Endothelial cell of umbilical vein (primary cell): ENCODE data around the gene LKAAEAR1. TPM values are rescaled to one million over a fixed set of nuclear protein-coding genes. Genes with fewer than 3 reads are reported as not detected.

ENCODE experiments used
- BruUV-seq: library from RNA; stranded (reverse); fragments of 400-500 nt; replicated peaks from 2 replicates; lab custom pipeline; 2021; lab: Mats Ljungman, UMichigan
- CTCF ChIA-PET: fragments of 300-600, 350-600 bp; sonication (Branson Sonifier 250); formaldehyde crosslinking; loops from one replicate; lab custom pipeline; 2021; ENCODE audit warnings: antibody characterized with exemption, inconsistent platforms; lab: Charles Lee
- POLR2A ChIA-PET: fragments of 300-600, 350-600 bp; sonication (Branson Sonifier 250); formaldehyde crosslinking; loops from one replicate; lab custom pipeline; 2021; ENCODE audit warnings: antibody characterized with exemption, inconsistent platforms; lab: Charles Lee
- DNase-seq: peaks from one replicate; pipeline ENCODE4 v3.0.0-alpha.2; 2011; ENCODE audit warnings: low read depth, low spot score
- FAIRE-seq: peaks from 2 replicates; lab custom pipeline; 2011; peaks lifted over from hg19 to GRCh38; lab: Jason Lieb, UNC
- H2AFZ ChIP-seq: 2 replicates; pipeline ENCODE4 v1.6.0; 2012; ENCODE audit warnings: low read depth, low read length, control low read depth, inconsistent platforms
- H3K27ac ChIP-seq: 2 replicates; pipeline ENCODE4 v1.5.1; 2011; ENCODE audit warnings: low read depth, mild to moderate bottlenecking, control low read depth, low read length, moderate library complexity; ENCODE audit not compliant: insufficient read depth
- H3K27me3 ChIP-seq, 2 experiments: 2 replicates each; pipeline versions ENCODE4 v1.6.0 to v1.6.1; 2011; ENCODE audit warnings: low read length in 2 of 2, mixed read lengths in 1 of 2; ENCODE audit not compliant: control insufficient read depth in 2 of 2, insufficient read depth in 2 of 2
- H3K36me3 ChIP-seq, 2 experiments: 2 replicates in 1 of 2; 3 replicates in 1 of 2; pipeline ENCODE4 v1.5.1; 2011; ENCODE audit warnings: low read length in 2 of 2, mild to moderate bottlenecking in 1 of 2, moderate library complexity in 1 of 2; ENCODE audit not compliant: control insufficient read depth in 2 of 2, insufficient read depth in 2 of 2; ENCODE audit errors: extremely low read depth in 1 of 2
- H3K4me1 ChIP-seq: 3 replicates; pipeline ENCODE4 v1.5.1; 2011; ENCODE audit warnings: mild to moderate bottlenecking, low read length; ENCODE audit not compliant: control insufficient read depth, insufficient read depth; ENCODE audit errors: extremely low read depth
- H3K4me2 ChIP-seq: 2 replicates; pipeline ENCODE4 v1.6.1; 2011; ENCODE audit warnings: low read length, control low read depth, mixed read lengths; ENCODE audit not compliant: insufficient read depth
- H3K4me3 ChIP-seq, 3 experiments: fragments of 200-600 bp in 1 of 3; sonication (generic), shearing (Covaris generic) in 1 of 3; replicated peaks in 1 of 3; 2 replicates each; pipeline ENCODE4 v1.5.1; 2011 to 2016; ENCODE audit warnings: control low read depth in 3 of 3, low read length in 3 of 3, mild to moderate bottlenecking in 2 of 3, inconsistent platforms in 1 of 3, low read depth in 1 of 3, moderate library complexity in 1 of 3; ENCODE audit not compliant: insufficient read depth in 1 of 3
- H3K79me2 ChIP-seq: 2 replicates; pipeline ENCODE4 v1.6.0; 2012; ENCODE audit warnings: low read length, inconsistent platforms; ENCODE audit not compliant: control insufficient read depth, insufficient read depth
- H3K9ac ChIP-seq: replicated peaks from 2 replicates; pipeline ENCODE3; 2011; ENCODE audit warnings: low read length, control low read depth; ENCODE audit not compliant: insufficient read depth; ENCODE audit errors: extremely low read depth
- H3K9me1 ChIP-seq: replicated peaks from 3 replicates; pipeline ENCODE4 v1.6.0; 2011; ENCODE audit warnings: mild to moderate bottlenecking, low read length; ENCODE audit not compliant: control insufficient read depth, insufficient read depth; ENCODE audit errors: extremely low read depth
- H3K9me3 ChIP-seq: replicated peaks from 2 replicates; pipeline ENCODE4 v1.5.1; 2012; ENCODE audit warnings: low read length, inconsistent platforms; ENCODE audit not compliant: control insufficient read depth, insufficient read depth
- H4K20me1 ChIP-seq: replicated peaks from 2 replicates; pipeline ENCODE3; 2011; ENCODE audit warnings: mild to moderate bottlenecking, low read length; ENCODE audit not compliant: control insufficient read depth, insufficient read depth; ENCODE audit errors: extremely low read depth
- CTCF ChIP-seq, 2 donors: IDR thresholded peaks; 1 replicate in 1 of 2; 2 replicates in 1 of 2; pipeline ENCODE4 v1.5.1; 2011; ENCODE audit warnings: low read length in 2 of 2, mild to moderate bottlenecking in 2 of 2, moderate library complexity in 2 of 2, control low read depth in 1 of 2, inconsistent platforms in 1 of 2, low read depth in 1 of 2; ENCODE audit not compliant: insufficient read depth in 1 of 2; ENCODE audit errors: extremely low read depth in 1 of 2
- EZH2 ChIP-seq: IDR thresholded peaks from 2 replicates; pipeline ENCODE4 v1.6.1; 2012; ENCODE audit warnings: borderline replicate concordance, low read depth, mild to moderate bottlenecking, moderate library complexity, low read length, inconsistent platforms; ENCODE audit not compliant: severe bottlenecking
- FOS ChIP-seq: IDR thresholded peaks from 2 replicates; pipeline ENCODE4 v1.6.1; 2011; ENCODE audit warnings: mild to moderate bottlenecking, low read length, moderate library complexity, borderline replicate concordance; ENCODE audit not compliant: insufficient read depth
- GATA2 ChIP-seq: IDR thresholded peaks from 2 replicates; pipeline ENCODE4 v1.7.0; 2011; ENCODE audit warnings: low read depth, mild to moderate bottlenecking, moderate library complexity, mixed read lengths, low read length; ENCODE audit not compliant: insufficient read length, insufficient read depth
- JUN ChIP-seq: IDR thresholded peaks from 2 replicates; pipeline ENCODE4 v1.6.1; 2011; ENCODE audit warnings: borderline replicate concordance, low read depth; ENCODE audit not compliant: insufficient read length, insufficient read depth
- MAX ChIP-seq: IDR thresholded peaks from 2 replicates; pipeline ENCODE4 v1.6.1; 2011; ENCODE audit not compliant: insufficient read depth, insufficient read length
- MYC ChIP-seq: IDR thresholded peaks from one replicate; pipeline ENCODE4 v1.6.1; 2011; ENCODE audit warnings: mild to moderate bottlenecking, low read depth, low read length
- POLR2A ChIP-seq: IDR thresholded peaks from 2 replicates; pipeline ENCODE4 v1.6.1; 2012; ENCODE audit warnings: low read depth, mild to moderate bottlenecking, control low read depth, low read length
- POLR2AphosphoS5 ChIP-seq: IDR thresholded peaks from 2 replicates; pipeline ENCODE4 v1.6.1; 2012; ENCODE audit warnings: low read depth, mild to moderate bottlenecking, control low read depth, low read length, moderate library complexity; ENCODE audit not compliant: insufficient read depth
- dilution Hi-C: fragments of 300-500 bp; cut with MboI; formaldehyde crosslinking; loops from one replicate; pipeline ENCODE4 v1.15.0; 2019; ENCODE audit warnings: low sequenced_read_pairs; ENCODE audit not compliant: extremely low pct_ligation_motif_present
- intact Hi-C: fragments of 100-400 bp; cut with micrococcal nuclease; formaldehyde crosslinking; loops from one replicate; pipeline ENCODE4 v1.10.0; 2022
- polyA plus RNA-seq, 4 experiments: library from polyadenylated mRNA; depleted of rRNA in 3 of 4; stranded (reverse) in 3 of 4; unstranded in 1 of 4; fragments of >200 nt; gene quantifications; 2 replicates each; pipeline versions ENCODE4 v1.2.1 to v1.2.3, GENCODE V29; 2011 to 2012; ENCODE audit warnings: missing spikeins in 1 of 4
- total RNA-seq: library from RNA; stranded (reverse); gene quantifications from 2 replicates; pipeline ENCODE4 v1.2.3, GENCODE V29; 2021

The LKAAEAR1 gene
- total and polyA plus RNA-seq, 2 donors (not counting 3 experiments of a cell fraction or from before 2014, with no cell fraction given), result 0.29 TPM; not detected in 1

GRCh38 chr20:64091770-64092169, 7.6 kb upstream of the LKAAEAR1 start:
- no peaks in the 10 kb centered on the region for H3K79me2 ChIP-seq
- TF ChIP-seq GATA2 (no peak), CTCF (IDR thresholded peaks at IDR 0.05; ENCODE audit: extremely low read depth in 1 of 2, insufficient read depth in 1 of 2, low read depth in 1 of 2, low read length in 2 of 2) (no peak), FOS (no peak), MYC (no peak), JUN (no peak), MAX (no peak), POLR2AphosphoS5 (no peak), EZH2 (no peak), POLR2A (no peak)
- H3K4me2 ChIP-seq, result no peak overlapping the region
- dilution Hi-C loops (no loop called here), intact Hi-C loops (no loop called here)
- H3K4me1 ChIP-seq, result no peaks in the 10 kb centered on the region
- no peaks in the 10 kb centered on the region for H3K36me3 ChIP-seq
- CTCF ChIA-PET, result interaction anchor here (2.3 to 3.2 kb wide), 2 partner anchors 8 to 10 kb away, joined by 7 to 11 read pairs; partner anchors contain the start of gene LKAAEAR1
- DNase-seq (no peak), FAIRE-seq (no peak)
- H4K20me1 ChIP-seq, result no peaks in the 10 kb centered on the region
- no TSS peak for BruUV-seq
- H3K9me1 ChIP-seq, result no peaks in the 10 kb centered on the region
- no peaks in the 10 kb centered on the region for H3K9me3 ChIP-seq
- H3K27ac ChIP-seq, result no peak overlapping the region
- POLR2A ChIA-PET, result no interaction called here
- no peak overlapping the region for H3K9ac ChIP-seq
- H3K4me3 ChIP-seq, result no peak overlapping the region
- no peak overlapping the region for H2AFZ ChIP-seq
- peaks cover 2% of the 10 kb centered on the region in 2 experiments for H3K27me3 ChIP-seq
